ENCODE measurements around the gene PRLHR. TPM values are rescaled to one million over a fixed set of nuclear protein-coding genes. Genes with fewer than 3 reads are reported as not detected.

Gene PRLHR
- total RNA-seq, 1 experiment from 2014 or later = not detected

- no peak for ATAC-seq
- DNase-seq (ENCODE audit: low spot score) = no peak
- Mint-ChIP-seq H3K27me3 (ENCODE audit: low read depth) (peaks cover 29% of the 10 kb centered on the region), H3K4me3 (no peak overlapping the region), H3K4me1 (peaks cover 25% of the 10 kb centered on the region), H3K9me3 (no peaks in the 10 kb centered on the region), H3K36me3 (no peaks in the 10 kb centered on the region), H3K27ac (no peak overlapping the region)
- CTCF ChIA-PET = no interaction called here
- POLR2A ChIA-PET = no interaction called here
- no peak for TF ChIP-seq USF2 (CRISPR knock-in tag; IDR thresholded peaks at IDR 0.05)
- no peak for TF ChIP-seq ZNF317 (CRISPR knock-in tag; IDR thresholded peaks at IDR 0.05; ENCODE audit: borderline replicate concordance, low read depth)
- TF ChIP-seq RELA (CRISPR knock-in tag; IDR thresholded peaks at IDR 0.05; ENCODE audit: borderline replicate concordance) = no peak
- no peak for TF ChIP-seq CBFB (CRISPR knock-in tag; IDR thresholded peaks at IDR 0.05; ENCODE audit: low read depth)
- no peak for TF ChIP-seq E2F5 (CRISPR knock-in tag; IDR thresholded peaks at IDR 0.05)
- TF ChIP-seq E2F4 (CRISPR knock-in tag; IDR thresholded peaks at IDR 0.05; ENCODE audit: borderline replicate concordance, low read depth) = no peak
- TF ChIP-seq HMGXB4 (CRISPR knock-in tag; IDR thresholded peaks at IDR 0.05) = no peak
- TF ChIP-seq USF1 (CRISPR knock-in tag; IDR thresholded peaks at IDR 0.05) = no peak
- no peak for TF ChIP-seq NR1H2 (CRISPR knock-in tag; IDR thresholded peaks at IDR 0.05)
- TF ChIP-seq ZNF512 (CRISPR knock-in tag; IDR thresholded peaks at IDR 0.05; ENCODE audit: borderline replicate concordance) = no peak
- no peak for TF ChIP-seq ZNF423 (CRISPR knock-in tag; IDR thresholded peaks at IDR 0.05)
- no peak for TF ChIP-seq IRF1 (CRISPR knock-in tag; IDR thresholded peaks at IDR 0.05)
- TF ChIP-seq ZNF121 (CRISPR knock-in tag; IDR thresholded peaks at IDR 0.05) = no peak
- TF ChIP-seq ATF2 (CRISPR knock-in tag; IDR thresholded peaks at IDR 0.05; ENCODE audit: borderline replicate concordance, low read depth) = no peak
- TF ChIP-seq ZNF138 (CRISPR knock-in tag; conservative IDR thresholded peaks at IDR 0.05) = no peak
- no peak for TF ChIP-seq RORB (CRISPR knock-in tag; IDR thresholded peaks at IDR 0.05)
- TF ChIP-seq ELF4 (CRISPR knock-in tag; IDR thresholded peaks at IDR 0.05; ENCODE audit: low read depth) = no peak
- TF ChIP-seq ZNF416 (CRISPR knock-in tag; IDR thresholded peaks at IDR 0.05) = no peak
- no peak for TF ChIP-seq STAT6 (CRISPR knock-in tag; conservative IDR thresholded peaks at IDR 0.05; ENCODE audit: low read depth)
- TF ChIP-seq TCF7 (CRISPR knock-in tag; IDR thresholded peaks at IDR 0.05; ENCODE audit: low read depth) = no peak
These were observed 33.8 kb upstream of the PRLHR start for GRCh38 chr10:118629211-118629610.
